ENCODE results near the gene RPAIN.

The RPAIN gene

DNA sequence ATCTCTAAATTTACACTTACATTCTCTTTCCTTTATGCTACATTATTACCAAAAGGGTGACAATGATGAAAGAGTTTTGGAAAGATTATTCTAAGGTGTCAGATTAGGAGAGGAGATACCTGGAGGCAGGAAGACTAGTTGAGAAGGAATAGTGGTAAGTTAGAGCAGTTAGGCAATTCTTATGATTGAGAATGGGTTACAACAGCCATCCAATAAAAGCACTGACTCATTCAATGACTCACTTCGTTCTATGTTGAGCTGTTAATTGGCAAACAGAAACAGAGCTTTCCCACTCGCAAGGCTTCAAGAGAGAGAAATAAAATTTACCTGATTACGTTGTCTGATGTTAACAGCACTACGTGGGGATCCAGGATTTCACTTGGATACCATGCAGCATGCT, 6.3 kb upstream of the RPAIN start:
- TF ChIP-seq, protein P1, sequence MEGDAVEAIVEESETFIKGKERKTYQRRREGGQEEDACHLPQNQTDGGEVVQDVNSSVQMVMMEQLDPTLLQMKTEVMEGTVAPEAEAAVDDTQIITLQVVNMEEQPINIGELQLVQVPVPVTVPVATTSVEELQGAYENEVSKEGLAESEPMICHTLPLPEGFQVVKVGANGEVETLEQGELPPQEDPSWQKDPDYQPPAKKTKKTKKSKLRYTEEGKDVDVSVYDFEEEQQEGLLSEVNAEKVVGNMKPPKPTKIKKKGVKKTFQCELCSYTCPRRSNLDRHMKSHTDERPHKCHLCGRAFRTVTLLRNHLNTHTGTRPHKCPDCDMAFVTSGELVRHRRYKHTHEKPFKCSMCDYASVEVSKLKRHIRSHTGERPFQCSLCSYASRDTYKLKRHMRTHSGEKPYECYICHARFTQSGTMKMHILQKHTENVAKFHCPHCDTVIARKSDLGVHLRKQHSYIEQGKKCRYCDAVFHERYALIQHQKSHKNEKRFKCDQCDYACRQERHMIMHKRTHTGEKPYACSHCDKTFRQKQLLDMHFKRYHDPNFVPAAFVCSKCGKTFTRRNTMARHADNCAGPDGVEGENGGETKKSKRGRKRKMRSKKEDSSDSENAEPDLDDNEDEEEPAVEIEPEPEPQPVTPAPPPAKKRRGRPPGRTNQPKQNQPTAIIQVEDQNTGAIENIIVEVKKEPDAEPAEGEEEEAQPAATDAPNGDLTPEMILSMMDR (IDR thresholded peaks at IDR 0.05; ENCODE audit: extremely low read depth, missing control alignments), result no peak
- no peak for DNase-seq (ENCODE audit: low spot score)

- no peak for DNase-seq (ENCODE audit: low spot score)
- TF ChIP-seq, protein P1 (IDR thresholded peaks at IDR 0.05; ENCODE audit: extremely low read depth, missing control alignments), result no peak
Measured at GRCh38 chr17:5416901-5417300, 3.1 kb upstream of the RPAIN start.

- TF ChIP-seq, protein P1 (IDR thresholded peaks at IDR 0.05; ENCODE audit: extremely low read depth, missing control alignments), result no peak
- DNase-seq (ENCODE audit: low spot score), result peak; percentile 72
Measured at GRCh38 chr17:5418858-5419355, 1.1 kb upstream of the RPAIN start.

GRCh38 chr17:5419356-5419958, 525 bp upstream of the RPAIN start, which contains the start of gene NUP88:
NUP88 (minus strand) TSS chr17:5419662; CDS start chr17:5419650, 12 bp downstream.
- peak; percentile 92 for DNase-seq (ENCODE audit: low spot score)
- TF ChIP-seq, protein P1 (IDR thresholded peaks at IDR 0.05; ENCODE audit: extremely low read depth, missing control alignments), result no peak

GRCh38 chr17:5422505-5422904, 2.5 kb downstream of the RPAIN start:
- TF ChIP-seq, protein P1 (IDR thresholded peaks at IDR 0.05; ENCODE audit: extremely low read depth, missing control alignments), result no peak
- DNase-seq (ENCODE audit: low spot score), result no peak

DNA sequence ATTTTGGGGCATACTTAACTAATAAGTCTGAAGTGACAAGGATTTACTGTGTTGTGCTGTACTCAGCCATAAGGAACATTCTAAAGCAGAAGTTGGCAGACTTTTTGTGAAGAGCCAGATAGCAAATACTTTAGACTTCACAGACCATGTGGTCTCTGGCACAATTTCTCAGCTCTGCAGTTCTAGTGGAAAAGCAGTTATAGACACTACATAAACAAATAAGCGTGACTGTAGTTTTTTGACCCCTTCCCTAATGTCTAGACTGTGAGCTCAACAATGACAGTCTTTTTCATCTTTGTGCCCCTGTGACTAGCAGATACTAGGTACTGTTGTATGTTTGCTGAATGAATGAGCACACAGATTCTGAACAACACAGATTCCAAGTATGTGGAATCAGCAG, 4.9 kb downstream of the RPAIN start:
- DNase-seq (ENCODE audit: low spot score), result no peak
- TF ChIP-seq, protein P1 (IDR thresholded peaks at IDR 0.05; ENCODE audit: extremely low read depth, missing control alignments), result no peak

GRCh38 chr17:5425826-5426225, 5.8 kb downstream of the RPAIN start:
- TF ChIP-seq, protein P1 (IDR thresholded peaks at IDR 0.05; ENCODE audit: extremely low read depth, missing control alignments), result no peak
- no peak for DNase-seq (ENCODE audit: low spot score)
